ENCODE results near the gene UMOD. TPM values are rescaled to one million over a fixed set of nuclear protein-coding genes. Genes with fewer than 3 reads are reported as not detected.
"Not testable (repeated sequence)": the region's sequence is repeated elsewhere in the genome, so short reads cannot be mapped to it uniquely, and the experiment has no call there.

UMOD gene
- total RNA-seq, 2 experiments from 2014 or later: not detected

GRCh38 chr16:20329392-20330138 is 22.9 kb downstream of the UMOD start:
- intact Hi-C loops (cut with micrococcal nuclease): no loop called here
- no peaks in the 10 kb centered on the region for H3K9me3 Mint-ChIP-seq

GRCh38 chr16:20327444-20328041 is 25.0 kb downstream of the UMOD start, which contains the start of gene GP2:
GP2 (minus strand) TSS chr16:20327513; CDS start chr16:20326431, 1,082 bp downstream.
- Mint-ChIP-seq H3K4me1 (ENCODE audit: low read depth) (no peaks in the 10 kb centered on the region), H3K4me3 (no peak within 1 kb of the TSS), H3K27ac (no peak within 1 kb of the TSS), H3K27me3 (ENCODE audit: low read depth) (peaks cover 4% of the 10 kb centered on the region), H3K9me3 (no peaks in the 10 kb centered on the region), H3K36me3 (ENCODE audit: low read depth) (no peaks in the 10 kb centered on the region)
- intact Hi-C loops (cut with micrococcal nuclease): no loop called here
- CTCF ChIA-PET: no interaction called here
- no peak for DNase-seq

More at GRCh38 chr16:20329392-20330138, 22.9 kb downstream of the UMOD start:
- Mint-ChIP-seq H3K4me3 (no peak overlapping the region), H3K27ac (no peak overlapping the region), H3K36me3 (ENCODE audit: low read depth) (no peaks in the 10 kb centered on the region), H3K4me1 (ENCODE audit: low read depth) (no peaks in the 10 kb centered on the region), H3K27me3 (ENCODE audit: low read depth) (peaks cover 4% of the 10 kb centered on the region)
- CTCF ChIA-PET: interaction anchor here (0.6 kb wide), 1 partner anchor 137 kb away, joined by 4 read pairs; no protein-coding TSS in a partner anchor
- no peak for DNase-seq

- Mint-ChIP-seq H3K4me1 (ENCODE audit: low read depth) (no peaks in the 10 kb centered on the region), H3K4me3 (no peak overlapping the region), H3K27me3 (ENCODE audit: low read depth) (peaks cover 6% of the 10 kb centered on the region), H3K36me3 (ENCODE audit: low read depth) (no peaks in the 10 kb centered on the region), H3K9me3 (no peaks in the 10 kb centered on the region), H3K27ac (no peak overlapping the region)
- DNase-seq: no peak
- intact Hi-C loops (cut with micrococcal nuclease): no loop called here
- CTCF ChIA-PET: interaction anchor here (0.8 kb wide), 1 partner anchor 630 kb away, joined by 3 read pairs; no protein-coding TSS in a partner anchor
Observed at GRCh38 chr16:20326321-20326720, 26.2 kb downstream of the UMOD start.

GRCh38 chr16:20325005-20325404 is 27.5 kb downstream of the UMOD start:
- Mint-ChIP-seq H3K4me1 (ENCODE audit: low read depth) (no peaks in the 10 kb centered on the region), H3K4me3 (no peak overlapping the region), H3K27me3 (ENCODE audit: low read depth) (peaks cover 9% of the 10 kb centered on the region), H3K9me3 (no peaks in the 10 kb centered on the region), H3K36me3 (ENCODE audit: low read depth) (no peaks in the 10 kb centered on the region), H3K27ac (no peak overlapping the region)
- CTCF ChIA-PET: no interaction called here
- DNase-seq: no peak
- intact Hi-C loops (cut with micrococcal nuclease): no loop called here

- intact Hi-C loops (cut with micrococcal nuclease): no loop called here
Observed at GRCh38 chr16:20323591-20324117, 28.9 kb downstream of the UMOD start.

GRCh38 chr16:20322696-20323095 is 29.8 kb downstream of the UMOD start:
- Mint-ChIP-seq H3K9me3 (no peaks in the 10 kb centered on the region), H3K27me3 (ENCODE audit: low read depth) (peaks cover 13% of the 10 kb centered on the region)
- CTCF ChIA-PET: no interaction called here

More at GRCh38 chr16:20323591-20324117, 28.9 kb downstream of the UMOD start:
- CTCF ChIA-PET: no interaction called here
- Mint-ChIP-seq H3K36me3 (ENCODE audit: low read depth) (no peaks in the 10 kb centered on the region), H3K27me3 (ENCODE audit: low read depth) (peaks cover 13% of the 10 kb centered on the region), H3K4me3 (no peak overlapping the region), H3K9me3 (no peaks in the 10 kb centered on the region), H3K4me1 (ENCODE audit: low read depth) (no peaks in the 10 kb centered on the region), H3K27ac (no peak overlapping the region)
- DNase-seq: no peak

GRCh38 chr16:20321671-20322070 is 30.8 kb downstream of the UMOD start:
- CTCF ChIA-PET: no interaction called here
- Mint-ChIP-seq H3K27me3 (ENCODE audit: low read depth) (peaks cover 15% of the 10 kb centered on the region), H3K9me3 (no peaks in the 10 kb centered on the region), H3K4me3 (no peak overlapping the region), H3K36me3 (ENCODE audit: low read depth) (no peaks in the 10 kb centered on the region), H3K27ac (no peak overlapping the region), H3K4me1 (ENCODE audit: low read depth) (no peaks in the 10 kb centered on the region)
- no peak for DNase-seq
- intact Hi-C loops (cut with micrococcal nuclease): no loop called here

More at GRCh38 chr16:20322696-20323095, 29.8 kb downstream of the UMOD start:
- no peak for DNase-seq
- Mint-ChIP-seq H3K27ac (no peak overlapping the region), H3K36me3 (ENCODE audit: low read depth) (no peaks in the 10 kb centered on the region), H3K4me3 (no peak overlapping the region), H3K4me1 (ENCODE audit: low read depth) (no peaks in the 10 kb centered on the region)
- intact Hi-C loops (cut with micrococcal nuclease): no loop called here

- H3K4me1 Mint-ChIP-seq (ENCODE audit: low read depth); H3K27ac Mint-ChIP-seq; H3K9me3 Mint-ChIP-seq; intact Hi-C loops (cut with micrococcal nuclease); H3K4me3 Mint-ChIP-seq; H3K36me3 Mint-ChIP-seq (ENCODE audit: low read depth); CTCF ChIA-PET; DNase-seq: not testable (repeated sequence)
- peaks cover 17% of the 10 kb centered on the region for H3K27me3 Mint-ChIP-seq (ENCODE audit: low read depth)
Observed at GRCh38 chr16:20321051-20321450, 31.5 kb downstream of the UMOD start.

- CTCF ChIA-PET: interaction anchor here (1.3 kb wide), 1 partner anchor 20 kb away, joined by 3 read pairs; no protein-coding TSS in a partner anchor
- Mint-ChIP-seq H3K36me3 (ENCODE audit: low read depth) (no peaks in the 10 kb centered on the region), H3K27ac (no peak overlapping the region), H3K4me1 (ENCODE audit: low read depth) (no peaks in the 10 kb centered on the region), H3K4me3 (no peak overlapping the region), H3K9me3 (no peaks in the 10 kb centered on the region), H3K27me3 (ENCODE audit: low read depth) (peaks cover 15% of the 10 kb centered on the region)
- DNase-seq: no peak
- intact Hi-C loops (cut with micrococcal nuclease): no loop called here
Observed at GRCh38 chr16:20320592-20320991, 31.9 kb downstream of the UMOD start.

GRCh38 chr16:20320178-20320577 is 32.3 kb downstream of the UMOD start:
- DNase-seq: no peak
- Mint-ChIP-seq H3K4me1 (ENCODE audit: low read depth) (no peaks in the 10 kb centered on the region), H3K9me3 (no peaks in the 10 kb centered on the region), H3K4me3 (no peak overlapping the region), H3K36me3 (ENCODE audit: low read depth) (no peaks in the 10 kb centered on the region), H3K27ac (no peak overlapping the region), H3K27me3 (ENCODE audit: low read depth) (peaks cover 17% of the 10 kb centered on the region)
- intact Hi-C loops (cut with micrococcal nuclease): no loop called here
- CTCF ChIA-PET: interaction anchor here (0.9 to 1.3 kb wide), 2 partner anchors 20 to 65 kb away, joined by 3 read pairs; no protein-coding TSS in a partner anchor

GRCh38 chr16:20319406-20319805 is 33.1 kb downstream of the UMOD start:
- Mint-ChIP-seq H3K4me1 (ENCODE audit: low read depth) (no peaks in the 10 kb centered on the region), H3K9me3 (no peaks in the 10 kb centered on the region), H3K27me3 (ENCODE audit: low read depth) (peaks cover 17% of the 10 kb centered on the region), H3K36me3 (ENCODE audit: low read depth) (no peaks in the 10 kb centered on the region), H3K4me3 (no peak overlapping the region), H3K27ac (no peak overlapping the region)
- intact Hi-C loops (cut with micrococcal nuclease): no loop called here
- no peak for DNase-seq
- CTCF ChIA-PET: interaction anchor here (0.6 to 1.3 kb wide), 3 partner anchors 19 to 421 kb away, joined by 3 to 4 read pairs (median 3); no protein-coding TSS in a partner anchor

- Mint-ChIP-seq H3K36me3 (ENCODE audit: low read depth) (no peaks in the 10 kb centered on the region), H3K9me3 (no peaks in the 10 kb centered on the region), H3K4me3 (no peak overlapping the region), H3K4me1 (ENCODE audit: low read depth) (no peaks in the 10 kb centered on the region), H3K27me3 (ENCODE audit: low read depth) (peaks cover 17% of the 10 kb centered on the region), H3K27ac (no peak overlapping the region)
- CTCF ChIA-PET: no interaction called here
- no peak for DNase-seq
- intact Hi-C loops (cut with micrococcal nuclease): no loop called here
Observed at GRCh38 chr16:20318437-20318836, 34.1 kb downstream of the UMOD start.
